GM12873 (cell line): Measurements from ENCODE around the gene PRKCQ.

ENCODE experiments used
- TF ChIP-seq, protein P1 (sequence below): IDR thresholded peaks from 2 replicates; pipeline ENCODE4 v1.5.1; 2012; ENCODE audit warnings: low read depth, mild to moderate bottlenecking, moderate library complexity, low read length, control low read depth; ENCODE audit not compliant: insufficient read depth; ENCODE audit errors: missing control alignments

The PRKCQ gene

DNA sequence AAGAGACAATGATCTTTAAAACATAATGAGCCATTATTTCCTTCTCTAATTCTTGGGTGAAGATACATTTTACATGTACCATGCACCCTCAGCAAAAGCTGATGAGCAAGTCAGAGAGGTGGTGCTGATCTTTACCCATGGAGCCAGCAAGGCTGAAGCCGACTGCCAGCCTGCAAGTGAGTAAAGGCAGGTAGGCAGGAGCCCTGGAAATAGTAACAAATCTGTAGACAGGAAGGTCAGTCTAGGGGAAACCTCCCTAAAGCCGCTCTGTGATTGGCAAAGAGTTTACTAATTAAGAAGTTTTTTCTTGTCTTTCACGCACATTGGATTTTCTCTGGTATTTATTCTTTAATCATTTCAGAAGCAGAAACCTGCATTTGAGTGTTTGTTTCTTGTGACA is 67.9 kb downstream of the PRKCQ start:
- TF ChIP-seq, protein P1, sequence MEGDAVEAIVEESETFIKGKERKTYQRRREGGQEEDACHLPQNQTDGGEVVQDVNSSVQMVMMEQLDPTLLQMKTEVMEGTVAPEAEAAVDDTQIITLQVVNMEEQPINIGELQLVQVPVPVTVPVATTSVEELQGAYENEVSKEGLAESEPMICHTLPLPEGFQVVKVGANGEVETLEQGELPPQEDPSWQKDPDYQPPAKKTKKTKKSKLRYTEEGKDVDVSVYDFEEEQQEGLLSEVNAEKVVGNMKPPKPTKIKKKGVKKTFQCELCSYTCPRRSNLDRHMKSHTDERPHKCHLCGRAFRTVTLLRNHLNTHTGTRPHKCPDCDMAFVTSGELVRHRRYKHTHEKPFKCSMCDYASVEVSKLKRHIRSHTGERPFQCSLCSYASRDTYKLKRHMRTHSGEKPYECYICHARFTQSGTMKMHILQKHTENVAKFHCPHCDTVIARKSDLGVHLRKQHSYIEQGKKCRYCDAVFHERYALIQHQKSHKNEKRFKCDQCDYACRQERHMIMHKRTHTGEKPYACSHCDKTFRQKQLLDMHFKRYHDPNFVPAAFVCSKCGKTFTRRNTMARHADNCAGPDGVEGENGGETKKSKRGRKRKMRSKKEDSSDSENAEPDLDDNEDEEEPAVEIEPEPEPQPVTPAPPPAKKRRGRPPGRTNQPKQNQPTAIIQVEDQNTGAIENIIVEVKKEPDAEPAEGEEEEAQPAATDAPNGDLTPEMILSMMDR, result no peak

DNA sequence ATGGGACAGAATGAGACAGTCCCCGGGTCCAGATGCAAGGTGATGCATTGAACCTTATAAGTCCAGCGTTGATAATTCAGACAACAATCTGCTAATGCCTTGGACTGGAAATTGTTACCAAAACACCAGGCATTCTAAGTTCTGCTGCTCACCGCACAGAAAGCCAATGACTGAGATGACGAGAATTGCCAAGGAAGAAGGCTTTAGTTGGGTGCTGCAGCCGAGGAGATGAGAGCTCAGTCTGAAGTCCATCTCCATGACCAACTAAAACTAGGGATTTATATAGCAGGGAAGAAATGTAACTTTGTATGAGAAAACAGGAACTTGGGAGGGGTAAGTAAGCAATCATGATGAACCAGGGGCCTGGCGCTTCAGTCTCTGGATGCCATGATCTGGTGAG is 68.7 kb downstream of the PRKCQ start:
- TF ChIP-seq, protein P1, result no peak

DNA sequence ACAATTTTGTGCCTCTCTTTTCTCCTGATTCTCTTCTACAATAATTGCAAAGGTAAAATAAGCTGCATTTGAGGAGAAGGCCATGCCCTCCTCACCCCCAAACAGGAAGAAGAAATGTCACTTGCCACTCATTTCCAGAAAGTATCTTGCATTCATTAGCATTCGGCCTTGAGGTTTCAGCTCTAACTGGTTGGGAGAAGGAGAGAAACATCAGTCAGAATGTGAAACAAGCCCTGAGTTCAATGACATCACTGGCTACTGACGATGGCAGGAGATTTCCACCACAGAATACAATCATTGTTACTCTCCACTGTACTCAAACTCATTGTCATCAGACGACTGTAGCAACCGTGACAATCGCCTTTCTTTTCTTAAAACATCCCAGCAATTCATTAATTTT is 72.8 kb downstream of the PRKCQ start:
- TF ChIP-seq, protein P1, result no peak

DNA sequence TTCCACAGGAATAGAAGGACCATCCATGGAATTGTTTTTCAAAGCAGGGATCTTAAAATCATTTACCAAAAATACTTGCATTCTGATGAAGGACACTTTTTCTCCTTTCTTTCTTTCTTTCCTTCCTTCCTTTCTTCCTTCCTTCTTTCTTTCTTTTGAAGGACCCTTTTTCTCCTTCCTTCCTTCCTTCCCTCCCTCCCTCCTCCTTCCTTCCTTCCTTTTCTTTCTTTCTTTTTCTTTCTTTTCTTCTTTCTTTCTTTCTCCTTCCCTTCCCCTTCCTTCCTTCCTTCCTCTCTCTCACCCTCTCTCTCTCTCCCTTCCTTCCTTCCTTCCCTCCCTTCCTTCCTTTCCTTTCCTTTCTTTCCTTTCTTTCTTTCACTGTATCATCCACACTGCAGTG is 74.8 kb downstream of the PRKCQ start:
- TF ChIP-seq, protein P1, result no peak

DNA sequence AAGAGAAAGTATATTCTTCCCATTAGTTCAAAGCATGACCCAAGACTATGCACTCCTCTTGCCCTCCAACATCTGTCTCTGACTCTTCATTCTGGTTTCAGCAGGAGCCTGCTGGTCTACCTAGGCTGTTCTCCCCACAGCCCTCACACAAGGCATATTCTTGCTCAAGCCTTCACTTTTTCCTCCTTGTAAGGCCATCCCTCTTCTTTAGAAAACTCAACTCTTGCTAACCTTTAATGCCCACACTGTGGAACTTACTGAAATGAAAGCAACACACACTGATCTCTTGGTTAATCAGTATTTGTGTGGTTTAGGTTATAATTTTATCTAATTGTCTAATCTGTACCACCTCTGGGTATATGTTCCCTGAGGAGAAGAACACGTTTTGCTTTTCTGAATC is 75.8 kb downstream of the PRKCQ start:
- TF ChIP-seq, protein P1, result no peak

DNA sequence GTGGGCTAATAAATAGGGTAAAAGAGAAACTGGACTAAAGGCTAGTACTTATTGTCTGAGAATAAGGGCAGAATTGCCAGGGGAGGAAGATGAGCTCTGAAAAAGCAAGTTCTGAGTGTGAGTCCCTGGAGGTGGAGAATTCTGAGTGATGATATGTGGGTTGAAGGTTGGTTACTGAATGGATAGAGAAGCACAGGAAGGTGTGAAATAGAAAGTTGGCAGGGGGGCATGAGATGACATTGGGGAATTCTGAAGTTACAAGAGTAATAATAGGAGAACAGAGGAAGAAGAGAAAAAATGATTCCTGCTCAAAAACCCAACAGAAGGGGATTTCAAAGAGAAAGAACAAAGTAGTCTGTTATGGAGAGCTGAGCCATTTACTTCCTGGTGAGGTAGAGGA is 76.9 kb downstream of the PRKCQ start:
- TF ChIP-seq, protein P1, result no peak

DNA sequence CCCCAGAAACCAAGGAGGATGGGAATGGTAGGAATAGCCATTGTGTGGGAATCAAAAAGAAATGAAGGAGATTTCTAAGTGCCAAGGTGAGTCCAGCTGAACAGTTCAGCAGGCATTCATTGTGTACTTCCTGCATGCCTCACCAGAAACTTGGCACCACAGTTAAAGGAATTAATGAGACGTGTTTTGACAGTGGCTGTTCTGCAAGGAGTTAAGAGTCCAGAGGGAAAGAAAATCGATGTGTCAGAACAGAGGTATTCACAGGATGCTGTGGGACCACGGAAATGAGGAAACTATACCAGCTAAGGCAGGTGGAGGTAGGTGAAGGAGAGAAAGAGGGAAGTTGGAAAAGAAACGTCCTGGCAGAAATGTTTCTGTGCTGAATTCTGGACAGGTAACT is 78.1 kb downstream of the PRKCQ start:
- TF ChIP-seq, protein P1, result no peak

DNA sequence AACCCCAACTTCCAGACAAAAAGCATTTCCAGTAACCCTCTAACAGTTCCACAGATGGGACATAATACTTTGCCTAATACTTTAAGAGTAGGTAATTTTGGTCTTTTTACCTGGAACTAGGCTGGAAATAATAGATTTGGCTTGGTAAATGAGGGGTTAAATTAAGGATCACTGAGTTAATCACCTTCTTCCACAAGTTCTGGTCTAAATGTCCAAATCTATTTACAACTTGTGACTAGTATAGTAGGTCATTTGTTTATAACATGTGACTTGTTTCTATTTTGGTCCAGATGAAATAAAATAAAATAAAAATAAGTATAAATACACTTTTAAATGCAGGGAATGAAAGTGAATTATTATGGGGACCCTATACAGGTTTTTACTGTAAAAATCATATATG is 80.1 kb downstream of the PRKCQ start:
- TF ChIP-seq, protein P1, result no peak
